CD14-positive monocyte (primary cell): ENCODE results near the gene PANX2. TPM values are rescaled to one million over a fixed set of nuclear protein-coding genes. Genes with fewer than 3 reads are reported as not detected.

Experiments
- DNase-seq, 3 donors: peaks; one replicate each; pipeline ENCODE4 v3.0.0-alpha.2; 2011 to 2022
- H2AFZ ChIP-seq: 2 replicates; pipeline ENCODE4 v1.6.0; 2012; ENCODE audit warnings: mild to moderate bottlenecking, low read depth, low read length, inconsistent platforms; ENCODE audit not compliant: insufficient read depth, poor library complexity, severe bottlenecking
- H3K27ac ChIP-seq, 2 donors: 1 replicate in 1 of 2; 2 replicates in 1 of 2; pipeline ENCODE4 v1.5.1; 2012 to 2013; ENCODE audit warnings: low read length in 2 of 2, control low read depth in 1 of 2, inconsistent platforms in 1 of 2, low read depth in 1 of 2, mild to moderate bottlenecking in 1 of 2
- H3K27me3 ChIP-seq, 2 donors: one replicate each; pipeline versions ENCODE4 v1.6.0 to v1.6.1; 2011 to 2013; ENCODE audit warnings: low read length in 2 of 2; ENCODE audit not compliant: control insufficient read depth in 2 of 2, insufficient read depth in 2 of 2
- H3K36me3 ChIP-seq, 2 donors: replicated peaks in 1 of 2; 1 replicate in 1 of 2; 2 replicates in 1 of 2; pipeline versions ENCODE4 v1.5.1 to v1.6.1; 2012 to 2013; ENCODE audit warnings: low read length in 2 of 2, control low read depth in 1 of 2, inconsistent platforms in 1 of 2, mild to moderate bottlenecking in 1 of 2; ENCODE audit not compliant: insufficient read depth in 2 of 2, control insufficient read depth in 1 of 2
- H3K4me1 ChIP-seq, 2 donors: 1 replicate in 1 of 2; 2 replicates in 1 of 2; pipeline versions ENCODE4 v1.5.1 to v1.6.1; 2012 to 2013; ENCODE audit warnings: low read length in 2 of 2, control low read depth in 1 of 2, inconsistent platforms in 1 of 2, mild to moderate bottlenecking in 1 of 2, moderate library complexity in 1 of 2; ENCODE audit not compliant: insufficient read depth in 2 of 2, control insufficient read depth in 1 of 2
- H3K4me2 ChIP-seq: replicated peaks from 2 replicates; pipeline ENCODE3; 2012; ENCODE audit warnings: low read length, moderate library complexity, mild to moderate bottlenecking; ENCODE audit not compliant: poor library complexity, severe bottlenecking; ENCODE audit errors: extremely low read depth
- H3K4me3 ChIP-seq, 3 experiments: fragments of 200-600 bp in 1 of 3; sonication (generic) in 1 of 3; replicated peaks in 1 of 3; 1 replicate in 2 of 3; 2 replicates in 1 of 3; pipeline ENCODE4 v1.5.1; 2011 to 2013; ENCODE audit warnings: low read length in 3 of 3, mild to moderate bottlenecking in 3 of 3, control low read depth in 2 of 3, low read depth in 2 of 3, inconsistent platforms in 1 of 3, moderate library complexity in 1 of 3
- H3K79me2 ChIP-seq: 2 replicates; pipeline ENCODE4 v1.6.0; 2012; ENCODE audit warnings: mild to moderate bottlenecking, control low read depth, inconsistent platforms, low read length, moderate library complexity; ENCODE audit not compliant: insufficient read depth
- H3K9ac ChIP-seq: 2 replicates; pipeline ENCODE4 v1.6.0; 2017; ENCODE audit warnings: low read length, mild to moderate bottlenecking; ENCODE audit not compliant: insufficient read depth, poor library complexity, severe bottlenecking
- H3K9me3 ChIP-seq, 2 donors: replicated peaks in 1 of 2; 1 replicate in 1 of 2; 2 replicates in 1 of 2; pipeline versions ENCODE4 v1.5.1 to v1.6.1; 2012 to 2013; ENCODE audit warnings: low read length in 2 of 2, control low read depth in 1 of 2; ENCODE audit not compliant: control insufficient read depth in 1 of 2, insufficient read depth in 1 of 2
- H4K20me1 ChIP-seq: 2 replicates; pipeline ENCODE4 v1.6.0; 2012; ENCODE audit warnings: mild to moderate bottlenecking, low read length, control low read depth, moderate library complexity; ENCODE audit not compliant: insufficient read depth
- H3K27ac Mint-ChIP-seq, 7 donors: one replicate each; pipeline ENCODE4 v1.8.0; 2020; ENCODE audit warnings: mild to moderate bottlenecking in 7 of 7, mixed read lengths in 7 of 7, moderate library complexity in 6 of 7, inconsistent platforms in 2 of 7
- H3K27me3 Mint-ChIP-seq, 3 donors: one replicate each; pipeline ENCODE4 v1.8.0; 2021 to 2022; ENCODE audit warnings: low read depth in 3 of 3, mild to moderate bottlenecking in 3 of 3, mixed read lengths in 3 of 3, moderate library complexity in 3 of 3, inconsistent platforms in 1 of 3
- H3K36me3 Mint-ChIP-seq, 2 donors: one replicate each; pipeline ENCODE4 v1.8.0; 2020; ENCODE audit warnings: mixed read lengths in 2 of 2, inconsistent platforms in 1 of 2, mild to moderate bottlenecking in 1 of 2
- H3K4me1 Mint-ChIP-seq: one replicate; pipeline ENCODE4 v1.8.0; 2020; ENCODE audit warnings: mild to moderate bottlenecking, mixed read lengths
- H3K4me3 Mint-ChIP-seq, 2 donors: one replicate each; pipeline ENCODE4 v1.8.0; 2020; ENCODE audit warnings: mild to moderate bottlenecking in 2 of 2, mixed read lengths in 2 of 2, moderate library complexity in 1 of 2
- H3K9me3 Mint-ChIP-seq, 7 donors: one replicate each; pipeline ENCODE4 v1.8.0; 2020 to 2022; ENCODE audit warnings: mixed read lengths in 7 of 7, mild to moderate bottlenecking in 6 of 7, moderate library complexity in 6 of 7, inconsistent platforms in 2 of 7
- WGBS: methylation state at CpG from one replicate; pipeline ENCODE4 v1.1.5; 2013; ENCODE audit warnings: missing lambda C conversion rate; ENCODE audit not compliant: insufficient coverage; 5-methylcytosine and 5-hydroxymethylcytosine counted together
- intact Hi-C, 2 donors: fragments of 100-400 bp; cut with micrococcal nuclease; formaldehyde crosslinking; loops; one replicate each; pipeline versions ENCODE4 v1.15.0 to v1.15.1; 2023
- polyA plus RNA-seq, 3 donors: library from polyadenylated mRNA; depleted of rRNA in 1 of 3; unstranded in 2 of 3; stranded (reverse) in 1 of 3; fragments of 300-500 nt in 2 of 3; fragments of >200 nt in 1 of 3; fragmentation: Illumina TruSeq in 2 of 3; gene quantifications; 1 replicate in 2 of 3; 2 replicates in 1 of 3; pipeline ENCODE4 v1.2.3, GENCODE V29; 2012 to 2021
- TF ChIP-seq, protein P1 (sequence below): fragments of 200-600 bp; IDR thresholded peaks from one replicate; pipeline ENCODE4 v1.8.0; 2022; ENCODE audit warnings: antibody characterized with exemption, mild to moderate bottlenecking

PANX2 gene
- polyA plus RNA-seq, 3 donors, result 0.05 to 6.0 TPM; not detected in 1

DNA sequence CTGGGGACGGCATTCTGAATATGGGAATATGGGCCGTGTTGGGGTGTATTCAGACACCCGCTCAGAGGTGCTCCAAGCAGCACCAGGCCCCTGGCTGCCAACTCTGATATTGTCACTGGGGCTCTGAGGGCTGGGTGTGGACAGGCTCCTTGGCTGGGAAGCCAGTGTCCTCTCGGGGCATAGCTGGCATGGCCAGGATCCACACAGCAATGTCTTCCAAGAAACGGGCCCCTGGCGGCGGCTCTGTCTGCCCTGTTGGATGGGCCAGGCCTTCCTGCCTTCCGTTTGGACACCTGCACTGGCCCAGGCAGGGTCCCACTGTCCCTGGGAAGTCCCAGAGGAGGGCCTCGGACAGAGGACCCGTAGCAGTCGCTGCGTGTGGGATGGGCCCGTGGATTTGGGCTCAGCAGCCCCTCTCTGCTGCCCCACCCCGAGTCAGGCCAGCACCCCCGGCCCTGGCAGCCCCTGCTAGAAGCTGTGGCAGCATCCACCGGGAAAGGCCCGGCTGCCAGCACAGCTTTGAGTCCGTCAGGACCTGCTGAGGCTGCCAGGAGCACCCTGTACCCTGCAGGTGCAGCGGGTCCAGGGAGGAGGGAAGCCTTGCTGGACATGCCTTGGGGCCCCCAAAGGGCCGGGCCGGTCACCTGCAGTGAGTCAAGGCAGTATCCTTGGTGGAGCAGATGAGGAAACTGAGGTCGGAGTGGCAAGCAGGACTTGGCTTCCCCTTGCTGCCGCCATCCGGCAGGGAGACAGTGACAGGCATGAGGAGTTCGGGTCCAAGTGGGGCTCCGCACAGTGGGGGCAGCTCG lies 4.1 kb downstream of the PANX2 start:
- H3K4me2 ChIP-seq, result no peak overlapping the region
- H3K36me3 ChIP-seq, result no peaks in the 10 kb centered on the region
- H2AFZ ChIP-seq, result no peak overlapping the region
- H4K20me1 ChIP-seq, result no peaks in the 10 kb centered on the region
- 95% methylated on average over 26 of the region's 27 CpGs for WGBS
- no peak overlapping the region for H3K27ac Mint-ChIP-seq
- H3K27me3 Mint-ChIP-seq, result peaks cover 17 to 58% (median 28%) of the 10 kb centered on the region in 3 donors
- H3K9me3 Mint-ChIP-seq, result peaks cover 2 to 12% (median 7%) of the 10 kb centered on the region in 7 donors
- peaks cover 21% of the 10 kb centered on the region for H3K4me1 Mint-ChIP-seq
- H3K9ac ChIP-seq, result no peak overlapping the region
- no peak for DNase-seq
- H3K79me2 ChIP-seq, result no peaks in the 10 kb centered on the region
- H3K36me3 Mint-ChIP-seq, result peaks cover 6 to 9% of the 10 kb centered on the region in 2 donors
- peak overlapping the region in 1 of 2 donors; percentile 39 for H3K4me3 Mint-ChIP-seq
- no peaks in the 10 kb centered on the region for H3K9me3 ChIP-seq
- H3K27me3 ChIP-seq, result peaks cover 0 to 12% of the 10 kb centered on the region in 2 donors
- intact Hi-C loops, result loop anchor here in 1 of 2 donors (5.0 kb wide), 1 partner anchor 33 kb away; no protein-coding TSS in a partner anchor
- no peak overlapping the region for H3K27ac ChIP-seq
- TF ChIP-seq, protein P1, sequence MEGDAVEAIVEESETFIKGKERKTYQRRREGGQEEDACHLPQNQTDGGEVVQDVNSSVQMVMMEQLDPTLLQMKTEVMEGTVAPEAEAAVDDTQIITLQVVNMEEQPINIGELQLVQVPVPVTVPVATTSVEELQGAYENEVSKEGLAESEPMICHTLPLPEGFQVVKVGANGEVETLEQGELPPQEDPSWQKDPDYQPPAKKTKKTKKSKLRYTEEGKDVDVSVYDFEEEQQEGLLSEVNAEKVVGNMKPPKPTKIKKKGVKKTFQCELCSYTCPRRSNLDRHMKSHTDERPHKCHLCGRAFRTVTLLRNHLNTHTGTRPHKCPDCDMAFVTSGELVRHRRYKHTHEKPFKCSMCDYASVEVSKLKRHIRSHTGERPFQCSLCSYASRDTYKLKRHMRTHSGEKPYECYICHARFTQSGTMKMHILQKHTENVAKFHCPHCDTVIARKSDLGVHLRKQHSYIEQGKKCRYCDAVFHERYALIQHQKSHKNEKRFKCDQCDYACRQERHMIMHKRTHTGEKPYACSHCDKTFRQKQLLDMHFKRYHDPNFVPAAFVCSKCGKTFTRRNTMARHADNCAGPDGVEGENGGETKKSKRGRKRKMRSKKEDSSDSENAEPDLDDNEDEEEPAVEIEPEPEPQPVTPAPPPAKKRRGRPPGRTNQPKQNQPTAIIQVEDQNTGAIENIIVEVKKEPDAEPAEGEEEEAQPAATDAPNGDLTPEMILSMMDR, result no peak
- H3K4me1 ChIP-seq, result peaks cover 10 to 34% of the 10 kb centered on the region in 2 donors
- no peak overlapping the region for H3K4me3 ChIP-seq

DNA sequence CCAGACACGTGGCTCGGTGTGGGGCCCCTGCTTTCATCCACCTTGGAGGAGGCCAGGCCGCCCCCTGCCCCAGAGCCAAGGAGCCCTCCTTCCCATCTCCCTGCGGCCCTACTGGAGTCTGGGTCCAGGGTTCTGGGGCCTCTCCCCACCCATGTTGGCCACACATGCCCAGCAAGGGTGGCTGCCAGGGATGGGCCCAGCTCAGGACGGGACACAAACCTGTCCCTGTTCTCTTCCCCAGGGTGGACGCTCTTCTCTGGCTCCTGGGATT lies 4.6 kb downstream of the PANX2 start:
- no peak overlapping the region for H3K9ac ChIP-seq
- H3K79me2 ChIP-seq, result no peaks in the 10 kb centered on the region
- no peak for DNase-seq
- H2AFZ ChIP-seq, result no peak overlapping the region
- 100% methylated on average over 5 of the region's 6 CpGs for WGBS
- H3K4me3 Mint-ChIP-seq, result no peak overlapping the region
- H3K4me1 ChIP-seq, result peaks cover 10 to 40% of the 10 kb centered on the region in 2 donors
- no peak overlapping the region for H3K4me2 ChIP-seq
- H3K9me3 Mint-ChIP-seq, result peaks cover 2 to 12% (median 7%) of the 10 kb centered on the region in 7 donors
- no peak overlapping the region for H3K4me3 ChIP-seq
- H4K20me1 ChIP-seq, result no peaks in the 10 kb centered on the region
- H3K27ac ChIP-seq, result no peak overlapping the region
- peaks cover 0 to 17% of the 10 kb centered on the region in 2 donors for H3K27me3 ChIP-seq
- peaks cover 21 to 59% (median 28%) of the 10 kb centered on the region in 3 donors for H3K27me3 Mint-ChIP-seq
- no peaks in the 10 kb centered on the region for H3K9me3 ChIP-seq
- H3K36me3 Mint-ChIP-seq, result peaks cover 6 to 12% of the 10 kb centered on the region in 2 donors
- TF ChIP-seq, protein P1, result no peak
- intact Hi-C loops, result no loop called here
- no peaks in the 10 kb centered on the region for H3K36me3 ChIP-seq
- no peak overlapping the region for H3K27ac Mint-ChIP-seq
- H3K4me1 Mint-ChIP-seq, result peaks cover 24% of the 10 kb centered on the region
